IPS-NIHi7 (cell line): ENCODE measurements around the gene POP5.
A peak's percentile ranks its signal among the peaks of the same experiment; 100 is the strongest.
"Not testable (repeated sequence)": the region's sequence is repeated elsewhere in the genome, so short reads cannot be mapped to it uniquely, and the experiment has no call there.

Experiments used
- DNase-seq: peaks from one replicate; pipeline ENCODE4 v3.0.0; 2012; ENCODE audit warnings: mixed read lengths; ENCODE audit errors: extremely low spot score

Gene POP5

GRCh38 chr12:120538281-120539156 is 42.7 kb downstream of the POP5 start:
- no peak for DNase-seq

DNA sequence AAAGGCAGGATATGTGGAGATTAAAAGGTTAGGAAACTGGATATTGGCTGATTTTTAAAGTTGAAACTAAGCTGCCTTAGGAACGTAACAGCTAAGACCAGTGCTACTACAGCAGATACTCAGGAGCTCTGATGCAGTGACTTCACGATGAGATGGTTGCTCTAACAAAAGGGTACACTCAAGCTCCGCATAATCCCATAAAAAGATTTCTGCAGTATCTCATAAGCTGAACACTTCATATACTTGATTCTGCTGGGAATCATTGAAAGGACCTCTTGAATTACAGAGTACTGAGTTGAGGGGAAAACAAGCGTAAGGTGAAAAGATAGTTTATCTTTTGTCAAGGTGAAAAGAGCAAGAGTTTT is 43.4 kb downstream of the POP5 start:
- DNase-seq, result no peak

GRCh38 chr12:120536064-120536791 is 45.0 kb downstream of the POP5 start:
- DNase-seq, result no peak

DNA sequence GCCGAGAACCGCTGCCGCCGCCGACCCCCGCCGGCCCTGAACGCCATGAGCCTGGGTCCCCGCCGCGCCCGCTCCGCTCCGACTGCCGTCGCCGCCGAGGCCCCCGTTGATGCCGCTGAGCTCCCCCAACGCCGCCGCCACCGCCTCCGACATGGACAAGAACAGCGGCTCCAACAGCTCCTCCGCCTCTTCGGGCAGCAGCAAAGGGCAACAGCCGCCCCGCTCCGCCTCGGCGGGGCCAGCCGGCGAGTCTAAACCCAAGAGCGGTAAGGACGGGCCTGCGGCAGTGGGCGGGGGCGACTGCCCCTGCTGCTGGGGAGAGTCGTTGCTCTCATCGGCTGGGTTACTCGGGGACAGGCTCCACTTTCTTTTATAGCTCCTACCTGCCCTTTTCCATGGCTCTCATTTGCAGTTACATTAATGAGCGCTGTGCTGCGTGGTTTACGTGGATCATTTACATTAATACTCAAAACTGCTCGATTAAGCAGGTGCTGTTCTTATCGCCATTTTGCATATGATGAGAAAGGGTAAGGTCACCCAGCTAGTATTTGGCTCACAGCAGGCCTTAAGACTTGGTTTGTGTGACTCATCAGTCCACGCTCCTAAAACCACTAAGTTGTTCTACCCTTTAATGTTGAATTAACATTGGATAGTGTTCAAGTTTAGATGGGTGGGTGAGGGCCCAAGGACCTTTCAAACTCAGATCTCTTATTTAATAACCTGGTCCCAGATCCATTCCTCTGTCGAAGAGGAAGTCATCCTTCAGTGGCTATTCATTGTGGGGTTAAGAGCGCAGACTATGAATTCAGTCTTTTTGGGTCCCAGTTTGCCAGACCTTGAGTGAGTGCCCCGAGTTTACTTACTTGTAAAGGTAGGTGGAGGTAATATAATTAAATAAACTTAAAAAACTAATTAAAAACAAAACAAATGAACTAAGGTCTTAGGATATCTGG is 46.2 kb downstream of the POP5 start:
- peak; percentile 77 for DNase-seq

GRCh38 chr12:120534203-120534702 is 46.9 kb downstream of the POP5 start, which contains the start of gene RNF10:
TSS of gene RNF10 (plus strand) at chr12:120534356. CDS start at chr12:120534812, 456 bp downstream.
- peak; percentile 93 for DNase-seq

- no peak for DNase-seq
Measured at GRCh38 chr12:120532701-120533238, 48.4 kb downstream of the POP5 start.

DNA sequence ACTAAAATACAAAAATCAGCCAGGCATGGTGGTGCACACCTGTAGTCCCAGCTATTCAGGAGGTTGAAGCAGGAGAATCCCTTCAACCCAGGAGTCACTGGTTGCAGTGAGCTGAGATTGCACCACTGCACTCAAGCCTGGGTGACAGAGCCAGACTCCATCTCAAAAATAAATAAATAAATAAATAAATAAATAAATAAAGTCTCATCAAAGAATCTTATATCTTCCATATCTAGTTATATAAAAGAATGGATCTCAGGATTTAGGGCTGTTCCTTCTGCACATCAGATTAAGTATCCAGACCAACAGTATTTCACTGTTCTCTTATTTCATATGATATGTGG is 50.8 kb downstream of the POP5 start:
- not testable (repeated sequence) for DNase-seq

DNA sequence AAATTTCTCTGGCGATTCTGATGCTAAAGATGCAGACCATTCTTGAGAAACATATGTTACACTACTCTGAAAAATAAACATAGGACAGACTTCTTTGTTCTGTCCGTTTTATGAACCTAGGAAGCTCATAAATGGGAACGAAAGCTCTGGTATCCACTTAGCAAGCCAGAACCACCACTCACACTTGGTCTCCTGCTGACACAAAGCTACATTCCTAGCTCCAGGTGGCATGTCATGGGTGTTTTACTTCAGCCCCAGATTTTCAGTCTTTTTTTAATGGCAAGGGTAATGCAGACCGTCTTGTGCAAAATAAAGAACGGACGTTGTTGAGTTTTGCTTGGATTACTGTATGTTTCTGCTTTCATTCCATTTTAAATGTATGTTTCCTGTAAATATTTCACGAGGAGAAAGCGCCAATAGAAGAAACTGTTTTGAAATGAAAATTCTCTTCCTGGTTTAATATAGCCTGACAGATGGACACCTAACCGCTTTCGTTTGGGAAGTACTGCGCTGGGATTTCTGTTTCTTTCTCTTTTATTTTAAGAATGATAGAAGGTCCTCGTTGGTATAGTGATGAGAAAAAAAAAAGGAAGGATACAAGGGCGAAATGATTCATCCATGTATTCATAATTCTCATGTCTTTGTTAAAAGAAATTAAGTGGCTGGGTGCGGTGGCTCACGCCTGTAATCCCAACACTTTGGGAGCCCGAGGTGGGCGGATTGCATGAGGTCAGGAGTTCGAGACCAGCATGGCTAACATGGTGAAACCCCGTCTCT is 51.4 kb downstream of the POP5 start:
- peak; percentile 54 for DNase-seq

DNA sequence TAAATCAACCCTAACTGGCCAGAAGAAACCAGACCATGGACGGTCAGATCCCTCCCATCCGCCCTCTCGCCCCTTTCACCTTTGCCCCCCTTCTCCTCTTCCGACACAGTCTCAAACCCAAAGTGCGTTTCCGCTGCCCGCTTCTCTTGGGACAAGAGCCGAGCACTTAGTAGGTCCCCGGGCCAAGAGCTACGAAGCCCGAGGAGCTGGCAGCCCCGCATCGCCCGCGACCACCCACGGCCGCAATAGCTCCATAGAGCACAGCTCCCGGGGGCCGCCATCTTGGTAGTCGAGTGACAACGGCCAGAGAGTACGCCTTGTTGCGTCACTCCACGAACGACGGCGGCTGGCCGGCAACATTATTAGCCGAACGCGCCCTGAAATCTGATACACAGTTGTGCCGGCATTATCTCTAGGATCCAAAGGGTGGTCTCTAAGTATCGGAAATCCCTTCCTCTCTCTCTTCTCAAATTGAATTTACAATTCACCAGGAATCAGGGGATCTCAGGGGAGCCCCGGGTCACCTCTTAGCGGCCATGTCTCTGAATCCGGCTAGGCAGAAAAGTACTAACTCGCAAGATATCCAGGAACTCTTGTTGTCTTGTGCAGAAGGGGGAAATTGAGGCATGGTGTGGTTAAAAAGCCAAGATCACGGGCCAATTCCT is 52.2 kb downstream of the POP5 start, which contains the start of gene COQ5:
COQ5 (minus strand) TSS at position 298 of the 665 bp plus-strand sequence; CDS start at position 281, 17 bp downstream.
- DNase-seq, result peak; percentile 88
